Heart left ventricle (tissue), 16 donors: ENCODE results near the gene WNT5A. TPM values are rescaled to one million over a fixed set of nuclear protein-coding genes. Genes with fewer than 3 reads are reported as not detected.

Experiments
- ATAC-seq, 4 donors: fragments of 200-7000 bp; cut with Tn5 transposase; one replicate each; pipeline ENCODE4 v1.9.1; 2020 to 2022; ENCODE audit warnings: moderate library complexity in 4 of 4, mild to moderate bottlenecking in 3 of 4, moderate number of reproducible peaks in 1 of 4
- DNase-seq, 5 donors: peaks; one replicate each; pipeline ENCODE4 v3.0.0-alpha.2; 2020
- H3K27ac ChIP-seq, 12 donors: fragments of 200-600 bp; sonication (generic) in 4 of 12; one replicate each; pipeline versions ENCODE4 v1.5.0 to v1.8.0; 2016 to 2022; ENCODE audit warnings: mild to moderate bottlenecking in 2 of 12
- H3K27me3 ChIP-seq, 9 donors: fragments of 200-600 bp; sonication (generic) in 2 of 9; one replicate each; pipeline versions ENCODE4 v1.5.1 to v1.8.0; 2016 to 2022; ENCODE audit warnings: mild to moderate bottlenecking in 3 of 9
- H3K36me3 ChIP-seq, 9 donors: fragments of 200-600 bp; sonication (generic) in 2 of 9; one replicate each; pipeline versions ENCODE4 v1.5.0 to v1.8.0; 2018 to 2022; ENCODE audit warnings: mild to moderate bottlenecking in 2 of 9
- H3K4me1 ChIP-seq, 12 donors: fragments of 200-600 bp; sonication (generic) in 4 of 12; one replicate each; pipeline versions ENCODE4 v1.5.0 to v1.8.0; 2016 to 2022; ENCODE audit warnings: mild to moderate bottlenecking in 3 of 12
- H3K4me3 ChIP-seq, 12 donors: fragments of 200-600 bp; sonication (generic) in 4 of 12; one replicate each; pipeline versions ENCODE4 v1.5.0 to v1.8.0; 2017 to 2022; ENCODE audit warnings: mild to moderate bottlenecking in 9 of 12, moderate library complexity in 4 of 12
- H3K9me3 ChIP-seq, 12 donors: fragments of 200-600 bp; sonication (generic) in 4 of 12; one replicate each; pipeline versions ENCODE4 v1.5.0 to v1.8.0; 2016 to 2022; ENCODE audit warnings: mild to moderate bottlenecking in 1 of 12
- CTCF ChIP-seq, 12 donors: fragments of 200-600 bp; sonication (generic) in 4 of 12; IDR thresholded peaks; one replicate each; pipeline versions ENCODE4 v1.5.0 to v1.8.0; 2018 to 2022; ENCODE audit warnings: antibody characterized with exemption in 12 of 12, mild to moderate bottlenecking in 5 of 12
- POLR2A ChIP-seq, 2 donors: fragments of 450-650 bp; IDR thresholded peaks; one replicate each; pipeline ENCODE4 v1.6.1; 2017; ENCODE audit warnings: antibody characterized with exemption in 2 of 2, mild to moderate bottlenecking in 2 of 2, moderate library complexity in 2 of 2
- WGBS, 4 donors: extraction: QIAGEN DNeasy Blood & Tissue Kit in 2 of 4; methylation state at CpG; one replicate each; pipeline versions ENCODE4 v1.1.5 to v1.1.7; 2013 to 2018; 5-methylcytosine and 5-hydroxymethylcytosine counted together
- intact Hi-C, 10 donors: fragments of 100-400 bp; cut with DNase I; formaldehyde crosslinking; loops; one replicate each; pipeline versions ENCODE4 v1.11.1 to v1.14.2; 2022
- polyA plus RNA-seq, 2 donors: library from polyadenylated mRNA; stranded (reverse); fragments of 200-250 nt; gene quantifications; one replicate each; pipeline ENCODE4 v1.2.3, GENCODE V29; 2013
- total RNA-seq, 9 donors: library from RNA; depleted of rRNA in 2 of 9; stranded (reverse); fragments of >200 nt in 2 of 9; fragmentation: NEBNext Ultra II Directional in 3 of 9; extraction: Animal tissue kit (Norgen Biotek cat#: 25700) in 3 of 9; gene quantifications; one replicate each; pipeline versions ENCODE4 v1.1.0 to v1.2.4, GENCODE V29; 2016 to 2023
- donor health status: ischemic (EF 13 %, LVEDD 7.1; RV severe dilation, severe dysfunction).
- donor health status: healthy with polysubstance abuse.
- donor health status: DM: no; HTN: yes; CAD: no.
- donor health status: DM: no; HTN: no; CAD: no.
- donor health status: ischemic (EF 25% LVEDD 6.9; RV normal size, moderate dysfunction).
- donor health status: ischemic (EF 25% LVEDD 5.7; RV mildly dilated, moderate dysfunction).
- donor health status: healthy.
- donor health status: DM: yes; HTN: yes; CAD: no.
- donor health status: ischemic (EF 35%, LVEDD 5.7; RV mildly dilated, moderate dysfunction).
- donor health status: nonischemic (EF 11% LVEDD 7.7; RV severe dilation, severe dysfunction).
- donor health status: DM: yes; HTN: yes; CAD: no.
- donor health status: PGD.
- donor health status: ischemic (EF 29% LVEDD 5.4; RV normal size, mild dysfunction).
- donor health status: nonischemic (EF 23%, LVEDD 6.1; RV moderate dilation, normal function).

The WNT5A gene
- total and polyA plus RNA-seq, 11 donors, result 0.35 to 7.4 (median 3.2) TPM

- no peak for ATAC-seq
- intact Hi-C loops, result no loop called here
- 74 to 80% (median 77%) methylated on average over 9 of the region's 9 CpGs for WGBS, 4 donors
Observed at GRCh38 chr3:55477306-55478303, 9.5 kb downstream of the WNT5A start.

GRCh38 chr3:55476515-55476914 lies 10.6 kb downstream of the WNT5A start:
- H3K4me3 ChIP-seq, result no peak overlapping the region
- TF ChIP-seq CTCF (IDR thresholded peaks at IDR 0.05), result no peak
- TF ChIP-seq POLR2A (IDR thresholded peaks at IDR 0.05), result no peak

More at GRCh38 chr3:55477306-55478303, 9.5 kb downstream of the WNT5A start:
- Histone ChIP-seq H3K36me3 (no peaks in the 10 kb centered on the region), H3K4me1 (peaks cover 0 to 20% (median 2%) of the 10 kb centered on the region in 12 donors), H3K27me3 (peaks cover 0 to 44% (median 4%) of the 10 kb centered on the region in 9 donors), H3K9me3 (no peaks in the 10 kb centered on the region), H3K27ac (no peak overlapping the region), H3K4me3 (no peak overlapping the region)
- TF ChIP-seq POLR2A (IDR thresholded peaks at IDR 0.05) (no peak), CTCF (IDR thresholded peaks at IDR 0.05) (no peak)
- no peak for DNase-seq

GRCh38 chr3:55474213-55474632 lies 12.9 kb downstream of the WNT5A start:
- WGBS, 4 donors, result 83 to 89% (median 85%) methylated on average over 25 to 44 of the region's 44 CpGs
- Histone ChIP-seq H3K27ac (no peak overlapping the region), H3K27me3 (peaks cover 0 to 12% (median under 1%) of the 10 kb centered on the region in 9 donors), H3K4me1 (peaks cover 0 to 9% (median 0%) of the 10 kb centered on the region in 12 donors), H3K36me3 (no peaks in the 10 kb centered on the region), H3K4me3 (no peak overlapping the region), H3K9me3 (no peaks in the 10 kb centered on the region)
- no peak for ATAC-seq
- TF ChIP-seq POLR2A (IDR thresholded peaks at IDR 0.05), result no peak
- TF ChIP-seq CTCF (IDR thresholded peaks at IDR 0.05), result no peak
- DNase-seq, result no peak
- intact Hi-C loops, result no loop called here

More at GRCh38 chr3:55476515-55476914, 10.6 kb downstream of the WNT5A start:
- ATAC-seq (no peak), DNase-seq (no peak)
- 57 to 73% (median 66%) methylated on average over 3 of the region's 3 CpGs for WGBS, 4 donors
- H3K9me3 ChIP-seq, result no peaks in the 10 kb centered on the region
- H3K36me3 ChIP-seq, result no peaks in the 10 kb centered on the region
- H3K27me3 ChIP-seq, result peaks cover 0 to 35% (median 6%) of the 10 kb centered on the region in 9 donors
- intact Hi-C loops, result no loop called here
- H3K27ac ChIP-seq, result no peak overlapping the region
- H3K4me1 ChIP-seq, result peaks cover 0 to 11% (median 2%) of the 10 kb centered on the region in 12 donors

- Histone ChIP-seq H3K27ac (no peak overlapping the region), H3K27me3 (peaks cover 0 to 7% (median 0%) of the 10 kb centered on the region in 9 donors), H3K9me3 (no peaks in the 10 kb centered on the region), H3K4me3 (no peak overlapping the region), H3K36me3 (no peaks in the 10 kb centered on the region), H3K4me1 (peaks cover 0 to 9% (median 0%) of the 10 kb centered on the region in 12 donors)
- intact Hi-C loops, result no loop called here
- no peak for DNase-seq
- TF ChIP-seq CTCF (IDR thresholded peaks at IDR 0.05) (no peak), POLR2A (IDR thresholded peaks at IDR 0.05) (no peak)
- WGBS, 4 donors, result 83 to 89% (median 87%) methylated on average over 6 of the region's 6 CpGs
- no peak for ATAC-seq
Observed at GRCh38 chr3:55473788-55474187, 13.3 kb downstream of the WNT5A start.
